Measurements from ENCODE around the gene NUP98. TPM values are rescaled to one million over a fixed set of nuclear protein-coding genes. Genes with fewer than 3 reads are reported as not detected.

NUP98 gene
- total and polyA plus RNA-seq, 2 donors (not counting 3 experiments of a cell fraction or from before 2014, with no cell fraction given), result 92.7 to 169 TPM

- no peak overlapping the region for H2AFZ ChIP-seq (ENCODE audit: low read depth, low read length)
- H3K36me3 ChIP-seq (ENCODE audit: control insufficient read depth in 2 of 2, extremely low read depth in 1 of 2, insufficient read depth in 2 of 2, low read length in 2 of 2), result peaks cover 12 to 23% of the 10 kb centered on the region in 2 experiments
- intact Hi-C loops (cut with micrococcal nuclease) (no loop called here), dilution Hi-C loops (cut with MboI; ENCODE audit: extremely low pct_ligation_motif_present, low sequenced_read_pairs) (no loop called here)
- no peaks in the 10 kb centered on the region for H3K9me3 ChIP-seq (replicated peaks; ENCODE audit: control insufficient read depth, insufficient read depth, low read length)
- H3K4me1 ChIP-seq (ENCODE audit: control insufficient read depth, extremely low read depth, insufficient read depth, low read length), result no peaks in the 10 kb centered on the region
- peaks cover 5% of the 10 kb centered on the region for H3K79me2 ChIP-seq (ENCODE audit: control insufficient read depth, insufficient read depth, low read length)
- TF ChIP-seq MAX (IDR thresholded peaks at IDR 0.05; ENCODE audit: insufficient read depth, insufficient read length) (no peak), GATA2 (IDR thresholded peaks at IDR 0.05; ENCODE audit: insufficient read depth, insufficient read length, low read depth, low read length) (no peak), POLR2A (IDR thresholded peaks at IDR 0.05; ENCODE audit: low read depth, low read length) (no peak), POLR2AphosphoS5 (IDR thresholded peaks at IDR 0.05; ENCODE audit: insufficient read depth, low read depth, low read length) (no peak)
- no peaks in the 10 kb centered on the region for H3K27me3 ChIP-seq (ENCODE audit: control insufficient read depth in 2 of 2, insufficient read depth in 2 of 2, low read length in 2 of 2)
- H3K27ac ChIP-seq (ENCODE audit: insufficient read depth, low read depth, low read length), result no peak overlapping the region
- H3K4me3 ChIP-seq (replicated peaks in 1 of 3; ENCODE audit: insufficient read depth in 1 of 3, low read depth in 1 of 3, low read length in 3 of 3), result no peak overlapping the region
- DNase-seq (ENCODE audit: low read depth, low spot score) (no peak), FAIRE-seq (no peak)
- ChIA-PET POLR2A (no interaction called here), CTCF (interaction anchor here (0.6 kb wide), 1 partner anchor 36 kb away, joined by 4 read pairs; no protein-coding TSS in a partner anchor)
- no TSS peak for BruUV-seq (replicated peaks)
- H3K9me1 ChIP-seq (replicated peaks; ENCODE audit: control insufficient read depth, extremely low read depth, insufficient read depth, low read length), result no peaks in the 10 kb centered on the region
- no peaks in the 10 kb centered on the region for H4K20me1 ChIP-seq (replicated peaks; ENCODE audit: control insufficient read depth, extremely low read depth, insufficient read depth, low read length)
- no peak overlapping the region for H3K4me2 ChIP-seq (ENCODE audit: insufficient read depth, low read length)
- H3K9ac ChIP-seq (replicated peaks; ENCODE audit: extremely low read depth, insufficient read depth, low read length), result no peak overlapping the region
Observed at GRCh38 chr11:3745161-3745560, 52.2 kb downstream of the NUP98 start.

- TF ChIP-seq POLR2A (IDR thresholded peaks at IDR 0.05; ENCODE audit: low read depth, low read length) (no peak), FOS (IDR thresholded peaks at IDR 0.05; ENCODE audit: borderline replicate concordance, insufficient read depth, low read length) (no peak), MAX (IDR thresholded peaks at IDR 0.05; ENCODE audit: insufficient read depth, insufficient read length) (no peak), MYC (IDR thresholded peaks at IDR 0.05; ENCODE audit: low read depth, low read length) (no peak), CTCF (IDR thresholded peaks at IDR 0.05; ENCODE audit: extremely low read depth in 1 of 2, insufficient read depth in 1 of 2, low read depth in 1 of 2, low read length in 2 of 2) (no peak), EZH2 (IDR thresholded peaks at IDR 0.05; ENCODE audit: borderline replicate concordance, low read depth, low read length, severe bottlenecking) (no peak), JUN (IDR thresholded peaks at IDR 0.05; ENCODE audit: borderline replicate concordance, insufficient read depth, insufficient read length, low read depth) (no peak), GATA2 (IDR thresholded peaks at IDR 0.05; ENCODE audit: insufficient read depth, insufficient read length, low read depth, low read length) (no peak), POLR2AphosphoS5 (IDR thresholded peaks at IDR 0.05; ENCODE audit: insufficient read depth, low read depth, low read length) (no peak)
- FAIRE-seq (no peak), DNase-seq (ENCODE audit: low read depth, low spot score) (no peak)
- Histone ChIP-seq H3K27ac (ENCODE audit: insufficient read depth, low read depth, low read length) (no peak overlapping the region), H3K9ac (replicated peaks; ENCODE audit: extremely low read depth, insufficient read depth, low read length) (no peak overlapping the region), H2AFZ (ENCODE audit: low read depth, low read length) (no peak overlapping the region), H3K9me1 (replicated peaks; ENCODE audit: control insufficient read depth, extremely low read depth, insufficient read depth, low read length) (no peaks in the 10 kb centered on the region), H3K4me2 (ENCODE audit: insufficient read depth, low read length) (no peak overlapping the region), H3K27me3 (ENCODE audit: control insufficient read depth in 2 of 2, insufficient read depth in 2 of 2, low read length in 2 of 2) (no peaks in the 10 kb centered on the region), H4K20me1 (replicated peaks; ENCODE audit: control insufficient read depth, extremely low read depth, insufficient read depth, low read length) (no peaks in the 10 kb centered on the region), H3K4me3 (replicated peaks in 1 of 3; ENCODE audit: insufficient read depth in 1 of 3, low read depth in 1 of 3, low read length in 3 of 3) (no peak overlapping the region), H3K36me3 (ENCODE audit: control insufficient read depth in 2 of 2, extremely low read depth in 1 of 2, insufficient read depth in 2 of 2, low read length in 2 of 2) (peaks cover 11 to 23% of the 10 kb centered on the region in 2 experiments), H3K79me2 (ENCODE audit: control insufficient read depth, insufficient read depth, low read length) (peaks cover 7% of the 10 kb centered on the region), H3K9me3 (replicated peaks; ENCODE audit: control insufficient read depth, insufficient read depth, low read length) (no peaks in the 10 kb centered on the region), H3K4me1 (ENCODE audit: control insufficient read depth, extremely low read depth, insufficient read depth, low read length) (no peaks in the 10 kb centered on the region)
- ChIA-PET POLR2A (no interaction called here), CTCF (no interaction called here)
- dilution Hi-C loops (cut with MboI; ENCODE audit: extremely low pct_ligation_motif_present, low sequenced_read_pairs) (no loop called here), intact Hi-C loops (cut with micrococcal nuclease) (no loop called here)
- BruUV-seq (replicated peaks), result no TSS peak
Observed at GRCh38 chr11:3738723-3739122, 58.6 kb downstream of the NUP98 start.

All from endothelial cell of umbilical vein (primary cell).